Immature natural killer cell (primary cell): ENCODE data around the gene ARID4A. TPM values are rescaled to one million over a fixed set of nuclear protein-coding genes. Genes with fewer than 3 reads are reported as not detected.
"Not testable (repeated sequence)": the region's sequence is repeated elsewhere in the genome, so short reads cannot be mapped to it uniquely, and the experiment has no call there.

Source experiments
- DNase-seq, 3 donors: peaks; one replicate each; pipeline ENCODE4 v3.0.0; 2022; ENCODE audit warnings: mixed read lengths in 1 of 3
- H3K27ac Mint-ChIP-seq, 6 donors: one replicate each; pipeline ENCODE4 v1.8.0; 2020; ENCODE audit warnings: mixed read lengths in 6 of 6, mild to moderate bottlenecking in 5 of 6, inconsistent platforms in 4 of 6, moderate library complexity in 3 of 6
- H3K27me3 Mint-ChIP-seq, 3 donors: one replicate each; pipeline ENCODE4 v1.8.0; 2020 to 2021; ENCODE audit warnings: low read depth in 3 of 3, mild to moderate bottlenecking in 3 of 3, mixed read lengths in 3 of 3, moderate library complexity in 3 of 3, inconsistent platforms in 1 of 3
- H3K36me3 Mint-ChIP-seq, 3 donors: one replicate each; pipeline ENCODE4 v1.8.0; 2020; ENCODE audit warnings: mixed read lengths in 3 of 3, inconsistent platforms in 2 of 3, mild to moderate bottlenecking in 2 of 3
- H3K4me1 Mint-ChIP-seq, 2 donors: one replicate each; pipeline ENCODE4 v1.8.0; 2020; ENCODE audit warnings: inconsistent platforms in 2 of 2, mild to moderate bottlenecking in 2 of 2, mixed read lengths in 2 of 2, moderate library complexity in 1 of 2
- H3K4me3 Mint-ChIP-seq, 5 donors: one replicate each; pipeline ENCODE4 v1.8.0; 2020; ENCODE audit warnings: mild to moderate bottlenecking in 5 of 5, mixed read lengths in 5 of 5, inconsistent platforms in 3 of 5, moderate library complexity in 3 of 5
- H3K9me3 Mint-ChIP-seq, 6 donors: one replicate each; pipeline ENCODE4 v1.8.0; 2020; ENCODE audit warnings: mild to moderate bottlenecking in 6 of 6, mixed read lengths in 6 of 6, inconsistent platforms in 4 of 6, moderate library complexity in 3 of 6
- polyA plus RNA-seq, 3 donors: library from polyadenylated mRNA; unstranded; fragments of 300-500 nt; fragmentation: Illumina TruSeq; gene quantifications; one replicate each; pipeline ENCODE4 v1.2.3, GENCODE V29; 2021

ARID4A gene
- polyA plus RNA-seq, 3 donors from 2014 or later = 2.6 to 29.9 (median 13.3) TPM

- peaks cover 0 to 3% (median 0%) of the 10 kb centered on the region in 3 donors for H3K36me3 Mint-ChIP-seq
- DNase-seq = no peak
- peaks cover 4 to 8% (median 7%) of the 10 kb centered on the region in 3 donors for H3K27me3 Mint-ChIP-seq
- H3K27ac Mint-ChIP-seq = peak overlapping the region in 1 of 6 donors; percentile 18
- peaks cover 13% of the 10 kb centered on the region in 2 donors for H3K4me1 Mint-ChIP-seq
- no peaks in the 10 kb centered on the region for H3K9me3 Mint-ChIP-seq
- H3K4me3 Mint-ChIP-seq = no peak overlapping the region
Observed at GRCh38 chr14:58398495-58398894, 100.1 kb downstream of the ARID4A start.

- no peak for DNase-seq
- Mint-ChIP-seq H3K36me3 (peaks cover 0 to 3% (median 0%) of the 10 kb centered on the region in 3 donors), H3K4me3 (no peak overlapping the region), H3K4me1 (peaks cover 13% of the 10 kb centered on the region in 2 donors), H3K9me3 (no peaks in the 10 kb centered on the region), H3K27ac (no peak overlapping the region), H3K27me3 (peaks cover 4 to 8% (median 7%) of the 10 kb centered on the region in 3 donors)
Observed at GRCh38 chr14:58398895-58399294, 100.5 kb downstream of the ARID4A start.

GRCh38 chr14:58401587-58401986 is 103.2 kb downstream of the ARID4A start:
- no peak overlapping the region for H3K27ac Mint-ChIP-seq
- no peaks in the 10 kb centered on the region for H3K9me3 Mint-ChIP-seq
- DNase-seq = no peak
- H3K4me1 Mint-ChIP-seq = peaks cover under 1 to 3% of the 10 kb centered on the region in 2 donors
- H3K4me3 Mint-ChIP-seq = no peak overlapping the region
- H3K36me3 Mint-ChIP-seq = peaks cover 0 to 7% (median 0%) of the 10 kb centered on the region in 3 donors
- no peaks in the 10 kb centered on the region for H3K27me3 Mint-ChIP-seq

- DNase-seq = no peak
- Mint-ChIP-seq H3K4me1 (no peaks in the 10 kb centered on the region), H3K36me3 (peaks cover 9 to 27% (median 13%) of the 10 kb centered on the region in 3 donors), H3K27ac (no peak overlapping the region), H3K27me3 (no peaks in the 10 kb centered on the region), H3K9me3 (no peaks in the 10 kb centered on the region), H3K4me3 (no peak overlapping the region)
Observed at GRCh38 chr14:58408681-58409215, 110.4 kb downstream of the ARID4A start.

- H3K27ac Mint-ChIP-seq = no peak overlapping the region
Observed at GRCh38 chr14:58414845-58415244, 116.5 kb downstream of the ARID4A start.

GRCh38 chr14:58415636-58416547 is 117.5 kb downstream of the ARID4A start:
- H3K36me3 Mint-ChIP-seq = peaks cover 11 to 32% (median 14%) of the 10 kb centered on the region in 3 donors
- peaks cover 5 to 15% of the 10 kb centered on the region in 2 donors for H3K4me1 Mint-ChIP-seq
- no peaks in the 10 kb centered on the region for H3K9me3 Mint-ChIP-seq
- no peaks in the 10 kb centered on the region for H3K27me3 Mint-ChIP-seq
- H3K4me3 Mint-ChIP-seq = no peak overlapping the region
- no peak for DNase-seq
- peak overlapping the region in 1 of 6 donors; percentile 20 for H3K27ac Mint-ChIP-seq

More at GRCh38 chr14:58414845-58415244, 116.5 kb downstream of the ARID4A start:
- Mint-ChIP-seq H3K4me1 (peaks cover 5 to 15% of the 10 kb centered on the region in 2 donors), H3K36me3 (peaks cover 10 to 35% (median 11%) of the 10 kb centered on the region in 3 donors), H3K9me3 (no peaks in the 10 kb centered on the region), H3K4me3 (no peak overlapping the region), H3K27me3 (no peaks in the 10 kb centered on the region)
- no peak for DNase-seq

GRCh38 chr14:58416934-58417333 is 118.6 kb downstream of the ARID4A start:
- peaks cover 7 to 33% (median 14%) of the 10 kb centered on the region in 3 donors for H3K36me3 Mint-ChIP-seq
- not testable (repeated sequence) for H3K4me3 Mint-ChIP-seq, H3K9me3 Mint-ChIP-seq, DNase-seq, H3K27me3 Mint-ChIP-seq
- peak overlapping the region in 2 of 6 donors; percentile 39 to 50 for H3K27ac Mint-ChIP-seq
- H3K4me1 Mint-ChIP-seq = peaks cover 5 to 15% of the 10 kb centered on the region in 2 donors

Other genes with a start within 250 kb of the ARID4A start
- 1 to 10 TPM in 1 of 3 donors, not detected in 2; 1.8 TPM for gene ARMH4, start 146.3 kb upstream of the ARID4A start, polyA plus RNA-seq
- 100 to 1,000 TPM in 2 of 3 donors, 10 to 100 TPM in 1; 81.7 to 137 (median 111) TPM for gene ACTR10, start 98.4 kb upstream of the ARID4A start, polyA plus RNA-seq
- gene PSMA3, start 53.7 kb upstream of the ARID4A start, polyA plus RNA-seq = 100 to 1,000 TPM; 133 to 258 (median 167) TPM
- gene TOMM20L, start 97.4 kb downstream of the ARID4A start, polyA plus RNA-seq = 1 to 10 TPM in 1 of 3 donors, not detected in 2; 3.7 TPM
- 10 to 100 TPM; 21.0 to 51.8 (median 48.8) TPM for gene TIMM9, start 129.0 kb downstream of the ARID4A start, polyA plus RNA-seq
- gene KIAA0586, start 129.2 kb downstream of the ARID4A start, polyA plus RNA-seq = 10 to 100 TPM in 2 of 3 donors, 1 to 10 TPM in 1; 5.4 to 26.4 (median 10.1) TPM